ENCODE results near the gene GRN.

DNA sequence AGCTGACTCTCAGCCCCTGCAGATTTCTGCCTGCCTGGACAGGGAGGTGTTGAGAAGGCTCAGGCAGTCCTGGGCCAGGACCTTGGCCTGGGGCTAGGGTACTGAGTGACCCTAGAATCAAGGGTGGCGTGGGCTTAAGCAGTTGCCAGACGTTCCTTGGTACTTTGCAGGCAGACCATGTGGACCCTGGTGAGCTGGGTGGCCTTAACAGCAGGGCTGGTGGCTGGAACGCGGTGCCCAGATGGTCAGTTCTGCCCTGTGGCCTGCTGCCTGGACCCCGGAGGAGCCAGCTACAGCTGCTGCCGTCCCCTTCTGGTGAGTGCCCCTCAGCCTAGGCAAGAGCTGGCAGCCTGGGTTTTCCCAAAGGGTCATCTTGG, 3.9 kb downstream of the GRN start:
- TF ChIP-seq CTCF (IDR thresholded peaks at IDR 0.05) = no peak
- TF ChIP-seq EP300 (IDR thresholded peaks at IDR 0.05) = no peak

Data from suprapubic skin (tissue), 3 donors.